ENCODE measurements around the gene SPATA31C1.

- no peak for TF ChIP-seq TCF12 (IDR thresholded peaks at IDR 0.05)
- no peak for TF ChIP-seq TCF12 (CRISPR knock-in tag; IDR thresholded peaks at IDR 0.05)
- no peak for TF ChIP-seq ZBTB37 (CRISPR knock-in tag; IDR thresholded peaks at IDR 0.05)
- no peak for TF ChIP-seq KLF11 (CRISPR knock-in tag; IDR thresholded peaks at IDR 0.05)
- no peak for TF ChIP-seq TCF7 (IDR thresholded peaks at IDR 0.05; ENCODE audit: low read depth)
- TF ChIP-seq ZNF501 (CRISPR knock-in tag; IDR thresholded peaks at IDR 0.05), result no peak
- no peak for TF ChIP-seq REXO4 (CRISPR knock-in tag; IDR thresholded peaks at IDR 0.05; ENCODE audit: borderline replicate concordance)
- no peak for TF ChIP-seq SETDB1 (CRISPR knock-in tag; IDR thresholded peaks at IDR 0.05; ENCODE audit: borderline replicate concordance)
- no peak for TF ChIP-seq ZNF577 (CRISPR knock-in tag; IDR thresholded peaks at IDR 0.05; ENCODE audit: borderline replicate concordance, low read depth)
- no peak for TF ChIP-seq MAFK (conservative IDR thresholded peaks at IDR 0.05 in 1 of 2, IDR thresholded peaks at IDR 0.05 in 1 of 2; ENCODE audit: low read length in 2 of 2)
- TF ChIP-seq CTCF (CRISPR knock-in tag; IDR thresholded peaks at IDR 0.05), result no peak
- TF ChIP-seq ELK4 (CRISPR knock-in tag; IDR thresholded peaks at IDR 0.05; ENCODE audit: borderline replicate concordance), result no peak
- TF ChIP-seq ZNF121 (CRISPR knock-in tag; IDR thresholded peaks at IDR 0.05), result no peak
Measured at GRCh38 chr9:87886933-87887505, 30.7 kb upstream of the SPATA31C1 start.
